Fibroblast of lung (primary cell): ENCODE results near the gene EXOC6B. TPM values are rescaled to one million over a fixed set of nuclear protein-coding genes. Genes with fewer than 3 reads are reported as not detected.

Experiments
- DNase-seq, 2 donors: peaks; one replicate each; pipeline versions ENCODE4 v3.0.0 to v3.0.0-alpha.2; 2010; ENCODE audit warnings: low read depth in 2 of 2
- H2AFZ ChIP-seq: 2 replicates; pipeline ENCODE4 v1.5.1; 2012; ENCODE audit warnings: low read length, control low read depth, inconsistent platforms
- H3K27ac ChIP-seq: 2 replicates; pipeline ENCODE4 v1.5.1; 2011; ENCODE audit warnings: low read length, control low read depth; ENCODE audit not compliant: insufficient read depth
- H3K27me3 ChIP-seq: 2 replicates; pipeline ENCODE4 v1.5.1; 2011; ENCODE audit warnings: mild to moderate bottlenecking, low read length; ENCODE audit not compliant: control insufficient read depth, insufficient read depth
- H3K36me3 ChIP-seq: 2 replicates; pipeline ENCODE4 v1.5.1; 2011; ENCODE audit warnings: low read length; ENCODE audit not compliant: control insufficient read depth, insufficient read depth
- H3K4me1 ChIP-seq: 2 replicates; pipeline ENCODE4 v1.5.1; 2011; ENCODE audit warnings: low read length; ENCODE audit not compliant: control insufficient read depth, insufficient read depth; ENCODE audit errors: extremely low read depth
- H3K4me2 ChIP-seq: 2 replicates; pipeline ENCODE4 v1.5.1; 2011; ENCODE audit warnings: low read length, control low read depth; ENCODE audit not compliant: insufficient read depth; ENCODE audit errors: extremely low read depth
- H3K4me3 ChIP-seq, 4 experiments: fragments of 200-600 bp in 1 of 4; sonication (generic) in 1 of 4; replicated peaks in 1 of 4; 2 replicates each; pipeline ENCODE4 v1.5.1; 2011 to 2016; ENCODE audit warnings: low read length in 4 of 4, low read depth in 3 of 4, mild to moderate bottlenecking in 3 of 4, control low read depth in 2 of 4, inconsistent platforms in 1 of 4, mixed read lengths in 1 of 4; ENCODE audit not compliant: insufficient read depth in 1 of 4; ENCODE audit errors: control extremely low read depth in 1 of 4
- H3K79me2 ChIP-seq: 2 replicates; pipeline ENCODE4 v1.5.1; 2012; ENCODE audit warnings: mild to moderate bottlenecking, low read length, inconsistent platforms; ENCODE audit not compliant: control insufficient read depth, insufficient read depth
- H3K9ac ChIP-seq: 2 replicates; pipeline ENCODE4 v1.5.1; 2011; ENCODE audit warnings: mild to moderate bottlenecking, low read length, control low read depth; ENCODE audit not compliant: insufficient read depth
- H3K9me3 ChIP-seq: 2 replicates; pipeline ENCODE4 v1.5.1; 2012; ENCODE audit warnings: low read depth, low read length; ENCODE audit not compliant: control insufficient read depth, insufficient read depth
- H4K20me1 ChIP-seq: 2 replicates; pipeline ENCODE4 v1.5.1; 2011; ENCODE audit warnings: low read length; ENCODE audit not compliant: control insufficient read depth, insufficient read depth; ENCODE audit errors: extremely low read depth
- CTCF ChIP-seq, 2 donors: IDR thresholded peaks in 1 of 2; conservative IDR thresholded peaks in 1 of 2; 1 replicate in 1 of 2; 2 replicates in 1 of 2; pipeline ENCODE4 v1.5.1; 2011 to 2012; ENCODE audit warnings: low read length in 2 of 2, control low read depth in 1 of 2, inconsistent platforms in 1 of 2, low read depth in 1 of 2, mild to moderate bottlenecking in 1 of 2
- EZH2 ChIP-seq: IDR thresholded peaks from 2 replicates; pipeline ENCODE4 v1.5.1; 2012; ENCODE audit warnings: low read length, control low read depth, mild to moderate bottlenecking; ENCODE audit errors: missing control alignments
- polyA plus RNA-seq, 2 donors: library from polyadenylated mRNA; depleted of rRNA in 1 of 2; stranded (reverse) in 1 of 2; unstranded in 1 of 2; fragments of >200 nt; gene quantifications; 2 replicates each; pipeline ENCODE4 v1.2.1, GENCODE V29; 2011 to 2012; ENCODE audit warnings: missing spikeins in 1 of 2
- total RNA-seq: library from RNA; depleted of rRNA; stranded (reverse); fragments of >200 nt; gene quantifications from 2 replicates; pipeline ENCODE4 v1.2.1, GENCODE V29; 2014

Gene EXOC6B
- total and polyA plus RNA-seq, 2 donors (not counting 1 experiment from before 2014, with no cell fraction given): 26.3 to 36.5 TPM

GRCh38 chr2:72289283-72289682 lies 536.5 kb downstream of the EXOC6B start:
- Histone ChIP-seq H3K9me3 (no peaks in the 10 kb centered on the region), H3K4me3 (no peak overlapping the region), H3K27ac (no peak overlapping the region), H3K36me3 (no peaks in the 10 kb centered on the region), H3K27me3 (no peaks in the 10 kb centered on the region), H3K9ac (no peak overlapping the region), H4K20me1 (no peaks in the 10 kb centered on the region), H2AFZ (no peak overlapping the region), H3K4me1 (no peaks in the 10 kb centered on the region), H3K4me2 (no peak overlapping the region), H3K79me2 (no peaks in the 10 kb centered on the region)
- TF ChIP-seq EZH2: no peak
- DNase-seq: peak; percentile 33 to 71

GRCh38 chr2:72278046-72278445 lies 547.8 kb downstream of the EXOC6B start:
- H3K27ac ChIP-seq: no peak overlapping the region
- no peak for TF ChIP-seq EZH2
- TF ChIP-seq CTCF (conservative IDR thresholded peaks at IDR 0.05 in 1 of 2, IDR thresholded peaks at IDR 0.05 in 1 of 2; ENCODE audit: low read depth in 1 of 2, low read length in 2 of 2): no peak
- H3K4me2 ChIP-seq: no peak overlapping the region
- H3K4me3 ChIP-seq: no peak overlapping the region
- H2AFZ ChIP-seq: no peak overlapping the region
- peak; percentile 33 to 85 for DNase-seq
- no peaks in the 10 kb centered on the region for H3K79me2 ChIP-seq
- no peaks in the 10 kb centered on the region for H3K36me3 ChIP-seq
- no peaks in the 10 kb centered on the region for H3K27me3 ChIP-seq
- no peaks in the 10 kb centered on the region for H3K4me1 ChIP-seq
- H4K20me1 ChIP-seq: no peaks in the 10 kb centered on the region
- H3K9ac ChIP-seq: no peak overlapping the region
- no peaks in the 10 kb centered on the region for H3K9me3 ChIP-seq

- Histone ChIP-seq H3K36me3 (no peaks in the 10 kb centered on the region), H3K27ac (no peak overlapping the region)
These were observed 549.0 kb downstream of the EXOC6B start for GRCh38 chr2:72276876-72277275.

More at GRCh38 chr2:72276876-72277275, 549.0 kb downstream of the EXOC6B start:
- no peaks in the 10 kb centered on the region for H3K79me2 ChIP-seq
- no peaks in the 10 kb centered on the region for H3K27me3 ChIP-seq
- TF ChIP-seq EZH2: no peak
- no peak for TF ChIP-seq CTCF (conservative IDR thresholded peaks at IDR 0.05 in 1 of 2, IDR thresholded peaks at IDR 0.05 in 1 of 2; ENCODE audit: low read depth in 1 of 2, low read length in 2 of 2)
- no peak overlapping the region for H2AFZ ChIP-seq
- H3K9ac ChIP-seq: no peak overlapping the region
- no peak overlapping the region for H3K4me3 ChIP-seq
- no peaks in the 10 kb centered on the region for H3K9me3 ChIP-seq
- no peak overlapping the region for H3K4me2 ChIP-seq
- DNase-seq: peak in 1 of 2 donors; percentile 21
- no peaks in the 10 kb centered on the region for H3K4me1 ChIP-seq
- no peaks in the 10 kb centered on the region for H4K20me1 ChIP-seq
